WTC11 (cell line): Measurements from ENCODE around the gene RBFA.

Experiments
- ARID4B ChIP-seq: sonication (generic); formaldehyde crosslinking; IDR thresholded peaks from 2 replicates; pipeline ENCODE4 v1.8.0; 2023; ENCODE audit warnings: missing genetic modification reagents, mild to moderate bottlenecking, borderline replicate concordance
- CTCF ChIP-seq: fragments of 200-600 bp; IDR thresholded peaks from 2 replicates; pipeline ENCODE4 v1.8.0; 2022; ENCODE audit warnings: antibody characterized with exemption
- E2F1 ChIP-seq: sonication (generic); formaldehyde crosslinking; IDR thresholded peaks from 2 replicates; pipeline ENCODE4 v1.8.0; 2022; ENCODE audit warnings: mild to moderate bottlenecking, missing genetic modification reagents
- FOXJ3 ChIP-seq: sonication (generic); formaldehyde crosslinking; IDR thresholded peaks from 2 replicates; pipeline ENCODE4 v1.9.0; 2021; ENCODE audit warnings: missing genetic modification reagents, mild to moderate bottlenecking, borderline replicate concordance
- HMGXB4 ChIP-seq: sonication (generic); formaldehyde crosslinking; IDR thresholded peaks from 2 replicates; pipeline ENCODE4 v1.8.1; 2023; ENCODE audit warnings: mild to moderate bottlenecking, moderate library complexity, missing genetic modification reagents
- KAT7 ChIP-seq: sonication (generic); formaldehyde crosslinking; IDR thresholded peaks from 2 replicates; pipeline ENCODE4 v1.8.1; 2023; ENCODE audit warnings: missing genetic modification reagents, mild to moderate bottlenecking, borderline replicate concordance
- PREB ChIP-seq: sonication (generic); formaldehyde crosslinking; IDR thresholded peaks from 2 replicates; pipeline ENCODE4 v1.8.1; 2022; ENCODE audit warnings: mild to moderate bottlenecking, missing genetic modification reagents, moderate library complexity, borderline replicate concordance
- SP1 ChIP-seq: sonication (generic); formaldehyde crosslinking; conservative IDR thresholded peaks from 2 replicates; pipeline ENCODE4 v1.8.1; 2022; ENCODE audit warnings: missing genetic modification reagents
- USF2 ChIP-seq: sonication (generic); formaldehyde crosslinking; IDR thresholded peaks from 2 replicates; pipeline ENCODE4 v1.8.1; 2023; ENCODE audit warnings: mild to moderate bottlenecking, missing genetic modification reagents, moderate library complexity

GRCh38 chr18:79986726-79987125, 47.5 kb upstream of the RBFA start:
- no peak for TF ChIP-seq CTCF
- no peak for TF ChIP-seq HMGXB4 (CRISPR knock-in tag)
- TF ChIP-seq USF2 = no peak
- no peak for TF ChIP-seq SP1
- no peak for TF ChIP-seq KAT7 (CRISPR knock-in tag)
- no peak for TF ChIP-seq FOXJ3 (CRISPR knock-in tag)
- no peak for TF ChIP-seq E2F1 (CRISPR knock-in tag)
- TF ChIP-seq ARID4B (CRISPR knock-in tag) = no peak
- no peak for TF ChIP-seq PREB
